GM10847 (cell line): ENCODE results near the gene ADARB2.

ENCODE experiments used
- POLR2A ChIP-seq: IDR thresholded peaks from 2 replicates; pipeline ENCODE4 v1.6.1; 2011; ENCODE audit not compliant: insufficient read length; ENCODE audit errors: extremely low read depth

Gene ADARB2

GRCh38 chr10:1743141-1743540 is 5.8 kb upstream of the ADARB2 start:
- no peak for TF ChIP-seq POLR2A

- TF ChIP-seq POLR2A = no peak
These were observed 4.1 kb upstream of the ADARB2 start for GRCh38 chr10:1741450-1741849.

GRCh38 chr10:1739751-1740150 is 2.4 kb upstream of the ADARB2 start:
- TF ChIP-seq POLR2A = no peak

DNA sequence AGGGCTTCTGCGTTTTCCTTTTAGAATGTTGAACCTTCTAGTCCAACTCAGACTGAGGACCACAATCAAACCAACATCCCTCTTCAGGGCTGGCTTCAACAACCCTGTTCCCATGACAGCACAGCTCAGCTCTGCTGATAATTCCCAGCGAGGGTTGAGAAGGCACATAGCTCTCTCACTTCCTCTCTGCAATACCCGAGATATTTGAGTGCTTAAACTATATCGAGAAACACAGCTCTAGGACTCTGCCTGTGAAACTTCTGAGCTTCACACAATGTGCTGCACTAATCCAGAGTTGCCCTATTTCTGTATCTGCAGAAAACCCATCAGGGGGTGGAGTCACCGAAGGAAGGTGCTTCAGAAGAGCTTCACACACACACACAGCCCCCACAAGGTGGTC is 1.6 kb upstream of the ADARB2 start:
- TF ChIP-seq POLR2A = no peak

- no peak for TF ChIP-seq POLR2A
These were observed 428 bp downstream of the ADARB2 start for GRCh38 chr10:1736972-1737221.

GRCh38 chr10:1736144-1736971 is 967 bp downstream of the ADARB2 start:
- no peak for TF ChIP-seq POLR2A

DNA sequence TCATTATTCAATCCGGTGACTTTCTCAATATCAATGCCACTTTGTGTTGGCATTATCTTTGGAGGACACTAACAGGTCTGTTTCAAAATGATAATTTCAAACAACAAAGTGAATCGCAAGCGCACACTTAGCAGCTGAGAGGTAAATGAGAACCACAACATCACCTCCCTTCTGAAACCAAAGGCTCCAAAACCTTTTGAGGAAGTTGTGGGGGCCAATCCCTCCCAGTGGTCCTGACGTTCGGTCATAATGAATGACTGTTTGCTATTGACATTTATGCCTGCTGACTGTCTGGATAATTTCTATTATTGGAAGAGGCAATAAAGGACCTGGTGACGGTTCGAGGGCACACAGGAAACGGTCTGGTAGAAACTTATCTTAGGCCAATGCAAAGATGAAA is 1.8 kb downstream of the ADARB2 start:
- no peak for TF ChIP-seq POLR2A

- TF ChIP-seq POLR2A = no peak
These were observed 3.0 kb downstream of the ADARB2 start for GRCh38 chr10:1734288-1734687.

- no peak for TF ChIP-seq POLR2A
These were observed 3.6 kb downstream of the ADARB2 start for GRCh38 chr10:1733720-1734119.

- TF ChIP-seq POLR2A = no peak
These were observed 4.7 kb downstream of the ADARB2 start for GRCh38 chr10:1732564-1732996.

- TF ChIP-seq POLR2A = no peak
These were observed 5.7 kb downstream of the ADARB2 start for GRCh38 chr10:1731592-1731991.

DNA sequence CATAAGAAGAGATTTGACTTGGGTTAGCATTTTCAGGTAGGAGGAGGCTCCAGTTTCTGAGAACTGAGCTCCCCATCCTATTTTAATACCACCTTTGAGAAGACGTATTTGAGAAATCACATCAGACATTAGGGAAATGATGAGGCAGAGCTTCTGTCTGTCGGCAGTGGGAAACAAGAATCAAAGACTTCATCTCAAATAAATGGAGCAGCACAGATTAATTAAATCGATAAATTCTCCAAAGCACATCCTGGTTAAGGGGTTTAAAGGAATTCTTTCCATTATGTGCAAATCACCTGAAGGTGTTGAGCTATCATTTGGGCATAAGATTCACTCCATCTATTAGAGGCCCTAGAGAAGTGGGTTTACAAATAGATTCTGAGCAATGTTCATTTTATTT is 7.6 kb downstream of the ADARB2 start:
- TF ChIP-seq POLR2A = no peak

- no peak for TF ChIP-seq POLR2A
These were observed 10.5 kb downstream of the ADARB2 start for GRCh38 chr10:1726861-1727260.

- no peak for TF ChIP-seq POLR2A
These were observed 12.3 kb downstream of the ADARB2 start for GRCh38 chr10:1724921-1725488.

GRCh38 chr10:1716839-1717238 is 20.5 kb downstream of the ADARB2 start:
- TF ChIP-seq POLR2A = no peak

DNA sequence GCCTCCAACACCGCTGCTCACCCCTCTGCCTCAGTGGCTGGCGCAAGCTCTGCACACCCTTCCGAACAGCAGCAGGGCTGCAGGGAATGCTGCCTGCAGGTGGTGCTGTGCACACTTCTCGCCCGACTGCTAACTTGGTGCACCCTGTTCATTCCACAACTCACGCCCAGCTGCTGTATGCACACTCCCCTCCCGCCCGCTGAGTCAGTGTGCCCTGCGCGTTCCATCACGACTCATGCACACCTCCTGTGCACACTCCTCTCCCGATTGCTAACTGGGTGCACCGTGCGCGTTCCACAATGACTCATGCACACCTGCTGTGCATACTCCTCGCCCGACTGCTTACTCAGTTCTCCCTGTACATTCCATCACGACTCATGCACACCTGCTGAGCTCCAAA is 21.5 kb downstream of the ADARB2 start:
- TF ChIP-seq POLR2A = no peak
